Measurements from ENCODE around the gene TRIP4.
A peak's percentile ranks its signal among the peaks of the same experiment; 100 is the strongest.

The TRIP4 gene

GRCh38 chr15:64474846-64475245 is 87.2 kb downstream of the TRIP4 start:
- Histone ChIP-seq H3K36me3 (ENCODE audit: insufficient read depth) (no peaks in the 10 kb centered on the region), H3K9ac (no peak overlapping the region)
- TF ChIP-seq CTCF (conservative IDR thresholded peaks at IDR 0.05; ENCODE audit: low read depth, low read length) = no peak

GRCh38 chr15:64476550-64476949 is 88.9 kb downstream of the TRIP4 start:
- Histone ChIP-seq H4K20me1 (ENCODE audit: insufficient read depth) (no peaks in the 10 kb centered on the region), H3K4me3 (IDR thresholded peaks at IDR 0.05; ENCODE audit: insufficient read depth, low read depth, low read length) (no peak overlapping the region), H3K4me2 (no peak overlapping the region; the same call in 1 of the 2 replicates), H3K27ac (peak overlapping the region; percentile 26; the same call in 1 of the 2 replicates), H3K9ac (no peak overlapping the region), H2AFZ (ENCODE audit: low read depth) (no peak overlapping the region), H3K79me2 (ENCODE audit: insufficient read depth, low read depth) (peaks cover 93% of the 10 kb centered on the region), H3K27me3 (ENCODE audit: insufficient read depth, low read depth) (no peaks in the 10 kb centered on the region), H3K36me3 (ENCODE audit: insufficient read depth) (no peaks in the 10 kb centered on the region), H3K4me1 (ENCODE audit: low read depth, poor library complexity, severe bottlenecking) (peaks cover 40% of the 10 kb centered on the region)
- TF ChIP-seq CTCF (conservative IDR thresholded peaks at IDR 0.05; ENCODE audit: low read depth, low read length) = no peak

More at GRCh38 chr15:64474846-64475245, 87.2 kb downstream of the TRIP4 start:
- Histone ChIP-seq H3K27me3 (ENCODE audit: insufficient read depth, low read depth) (no peaks in the 10 kb centered on the region), H2AFZ (ENCODE audit: low read depth) (no peak overlapping the region), H3K4me3 (IDR thresholded peaks at IDR 0.05; ENCODE audit: insufficient read depth, low read depth, low read length) (no peak overlapping the region), H3K79me2 (ENCODE audit: insufficient read depth, low read depth) (peaks cover 93% of the 10 kb centered on the region), H4K20me1 (ENCODE audit: insufficient read depth) (no peaks in the 10 kb centered on the region), H3K4me1 (ENCODE audit: low read depth, poor library complexity, severe bottlenecking) (peaks cover 41% of the 10 kb centered on the region), H3K27ac (no peak overlapping the region), H3K4me2 (no peak overlapping the region)

- H3K4me3 ChIP-seq (IDR thresholded peaks at IDR 0.05; ENCODE audit: insufficient read depth, low read depth, low read length) = no peak overlapping the region
- no peaks in the 10 kb centered on the region for H3K36me3 ChIP-seq (ENCODE audit: insufficient read depth)
- no peak for TF ChIP-seq CTCF (conservative IDR thresholded peaks at IDR 0.05; ENCODE audit: low read depth, low read length)
- no peaks in the 10 kb centered on the region; the same call in 1 of the 2 replicates for H4K20me1 ChIP-seq (ENCODE audit: insufficient read depth)
- no peak overlapping the region for H3K27ac ChIP-seq
- H3K79me2 ChIP-seq (ENCODE audit: insufficient read depth, low read depth) = peaks cover 92% of the 10 kb centered on the region
- H3K27me3 ChIP-seq (ENCODE audit: insufficient read depth, low read depth) = no peaks in the 10 kb centered on the region
- H2AFZ ChIP-seq (ENCODE audit: low read depth) = no peak overlapping the region
- H3K9ac ChIP-seq = no peak overlapping the region
- H3K4me2 ChIP-seq = no peak overlapping the region; the same call in 1 of the 2 replicates
- peaks cover 40% of the 10 kb centered on the region for H3K4me1 ChIP-seq (ENCODE audit: low read depth, poor library complexity, severe bottlenecking)
Observed at GRCh38 chr15:64478863-64479262, 91.2 kb downstream of the TRIP4 start.

DNA sequence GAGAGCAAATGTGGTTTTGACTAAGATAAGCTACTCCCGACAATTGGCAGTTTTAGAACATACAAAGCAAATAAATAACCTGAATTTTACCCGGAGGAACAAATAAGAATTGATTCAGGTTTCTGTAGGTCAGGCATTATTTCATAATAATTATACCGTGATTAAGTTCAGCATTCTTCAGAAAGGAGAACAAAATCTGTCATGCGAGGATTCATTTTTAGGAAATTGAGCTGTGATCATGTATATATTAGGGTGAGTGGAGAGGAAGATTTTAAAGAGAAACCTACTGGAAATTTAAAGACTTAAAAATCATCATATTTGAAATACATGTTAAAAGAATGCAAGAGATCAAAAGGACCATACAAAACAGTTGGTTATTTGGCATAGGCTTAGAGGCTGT is 93.3 kb downstream of the TRIP4 start:
- Histone ChIP-seq H3K9ac (no peak overlapping the region), H3K36me3 (ENCODE audit: insufficient read depth) (no peaks in the 10 kb centered on the region), H3K27me3 (ENCODE audit: insufficient read depth, low read depth) (no peaks in the 10 kb centered on the region), H3K4me3 (IDR thresholded peaks at IDR 0.05; ENCODE audit: insufficient read depth, low read depth, low read length) (no peak overlapping the region), H3K79me2 (ENCODE audit: insufficient read depth, low read depth) (peaks cover 91% of the 10 kb centered on the region; the same call in 1 of the 2 replicates), H3K4me2 (no peak overlapping the region), H3K27ac (no peak overlapping the region), H4K20me1 (ENCODE audit: insufficient read depth) (no peaks in the 10 kb centered on the region; the same call in 1 of the 2 replicates), H3K4me1 (ENCODE audit: low read depth, poor library complexity, severe bottlenecking) (peaks cover 34% of the 10 kb centered on the region), H2AFZ (ENCODE audit: low read depth) (no peak overlapping the region)
- TF ChIP-seq CTCF (conservative IDR thresholded peaks at IDR 0.05; ENCODE audit: low read depth, low read length) = no peak

Measured in KMS-11 (cell line).